ENCODE data around the gene NBEAL2. TPM values are rescaled to one million over a fixed set of nuclear protein-coding genes. Genes with fewer than 3 reads are reported as not detected.

The NBEAL2 gene
- total and polyA plus RNA-seq, 2 of the 8 experiments (the other 6 are each of a cell fraction or from before 2014, with no cell fraction given): 27.3 to 46.9 TPM

- TF ChIP-seq FOSL1 (IDR thresholded peaks at IDR 0.05; ENCODE audit: insufficient read depth, low read depth, low read length) (no peak), SP2 (IDR thresholded peaks at IDR 0.05; ENCODE audit: low read length) (no peak), BACH1 (IDR thresholded peaks at IDR 0.05; ENCODE audit: low read length) (no peak), TEAD4 (IDR thresholded peaks at IDR 0.05; ENCODE audit: low read depth, low read length) (no peak), POU5F1 (IDR thresholded peaks at IDR 0.05; ENCODE audit: low read depth, low read length) (no peak), SRF (IDR thresholded peaks at IDR 0.05; ENCODE audit: low read depth, low read length) (no peak), NRF1 (IDR thresholded peaks at IDR 0.05; ENCODE audit: low read depth, low read length) (no peak)
Measured at GRCh38 chr3:46997453-46998091, 18.1 kb downstream of the NBEAL2 start (continued).
